Activated T-helper 1 cell treated with anti-CD3 and anti-CD28 coated beads, Interleukin-2, amount 50 U/mL, for 16 hours (primary cell): ENCODE results near the gene INPP5A.

Experiments
- DNase-seq, 2 donors: peaks; one replicate each; pipeline ENCODE4 v3.0.0-alpha.2; 2020; ENCODE audit warnings: low read depth in 1 of 2, low spot score in 1 of 2

INPP5A gene

GRCh38 chr10:132714096-132714985, 176.8 kb downstream of the INPP5A start:
- no peak for DNase-seq

- no peak for DNase-seq
These were observed 177.6 kb downstream of the INPP5A start for GRCh38 chr10:132714986-132715775.

- no peak for DNase-seq
These were observed 178.4 kb downstream of the INPP5A start for GRCh38 chr10:132715776-132716680.

- DNase-seq = no peak
These were observed 179.3 kb downstream of the INPP5A start for GRCh38 chr10:132716691-132717490.

- no peak for DNase-seq
These were observed 184.1 kb downstream of the INPP5A start for GRCh38 chr10:132721725-132722124.

GRCh38 chr10:132722394-132723329, 185.1 kb downstream of the INPP5A start:
- no peak for DNase-seq

GRCh38 chr10:132723330-132723970, 185.9 kb downstream of the INPP5A start:
- no peak for DNase-seq

- no peak for DNase-seq
These were observed 186.9 kb downstream of the INPP5A start for GRCh38 chr10:132724446-132724845.

GRCh38 chr10:132725202-132725601, 187.6 kb downstream of the INPP5A start:
- no peak for DNase-seq

- no peak for DNase-seq
These were observed 188.6 kb downstream of the INPP5A start for GRCh38 chr10:132726194-132726593.

GRCh38 chr10:132726951-132727350, 189.4 kb downstream of the INPP5A start:
- DNase-seq = no peak

GRCh38 chr10:132727411-132727810, 189.8 kb downstream of the INPP5A start:
- DNase-seq = no peak

GRCh38 chr10:132728321-132728720, 190.7 kb downstream of the INPP5A start:
- DNase-seq = no peak

GRCh38 chr10:132728741-132729140, 191.2 kb downstream of the INPP5A start:
- DNase-seq = no peak

GRCh38 chr10:132729810-132730572, 192.4 kb downstream of the INPP5A start:
- no peak for DNase-seq

GRCh38 chr10:132730573-132730953, 193.0 kb downstream of the INPP5A start:
- DNase-seq = no peak

GRCh38 chr10:132732518-132732917, 194.9 kb downstream of the INPP5A start:
- DNase-seq = no peak

GRCh38 chr10:132733926-132734325, 196.3 kb downstream of the INPP5A start:
- no peak for DNase-seq
